Neutrophil (primary cell): ENCODE results near the gene FBXL20.
A peak's percentile ranks its signal among the peaks of the same experiment; 100 is the strongest.

Experiments used
- H3K27ac ChIP-seq: fragments of 200-600 bp; sonication (generic); 2 replicates; pipeline ENCODE4 v1.5.1; 2016; ENCODE audit warnings: mild to moderate bottlenecking, moderate library complexity
- H3K27me3 ChIP-seq: fragments of 200-600 bp; sonication (generic); 2 replicates; pipeline ENCODE4 v1.6.0; 2016; ENCODE audit warnings: mild to moderate bottlenecking
- H3K36me3 ChIP-seq: fragments of 200-600 bp; sonication (generic); 2 replicates; pipeline ENCODE4 v1.5.1; 2017
- H3K4me1 ChIP-seq, 2 experiments: fragments of 200-600 bp in 1 of 2; sonication (generic) in 1 of 2; 1 replicate in 1 of 2; 2 replicates in 1 of 2; pipeline versions ENCODE4 v1.5.1 to v1.6.1; 2013 to 2016; ENCODE audit warnings: low read depth in 1 of 2, low read length in 1 of 2, mild to moderate bottlenecking in 1 of 2, moderate library complexity in 1 of 2; ENCODE audit not compliant: control insufficient read depth in 1 of 2, insufficient read depth in 1 of 2
- H3K4me3 ChIP-seq, 2 experiments: fragments of 200-600 bp in 1 of 2; sonication (generic) in 1 of 2; 1 replicate in 1 of 2; 2 replicates in 1 of 2; pipeline ENCODE4 v1.5.1; 2013 to 2016; ENCODE audit warnings: low read depth in 1 of 2, low read length in 1 of 2, mild to moderate bottlenecking in 1 of 2, moderate library complexity in 1 of 2
- H3K9me3 ChIP-seq: fragments of 200-600 bp; sonication (generic); 2 replicates; pipeline ENCODE4 v1.5.1; 2016
- TF ChIP-seq, protein P1 (sequence below): fragments of 200-600 bp; sonication (generic); IDR thresholded peaks from 2 replicates; pipeline ENCODE4 v1.5.1; 2016; ENCODE audit warnings: antibody characterized with exemption

FBXL20 gene

DNA sequence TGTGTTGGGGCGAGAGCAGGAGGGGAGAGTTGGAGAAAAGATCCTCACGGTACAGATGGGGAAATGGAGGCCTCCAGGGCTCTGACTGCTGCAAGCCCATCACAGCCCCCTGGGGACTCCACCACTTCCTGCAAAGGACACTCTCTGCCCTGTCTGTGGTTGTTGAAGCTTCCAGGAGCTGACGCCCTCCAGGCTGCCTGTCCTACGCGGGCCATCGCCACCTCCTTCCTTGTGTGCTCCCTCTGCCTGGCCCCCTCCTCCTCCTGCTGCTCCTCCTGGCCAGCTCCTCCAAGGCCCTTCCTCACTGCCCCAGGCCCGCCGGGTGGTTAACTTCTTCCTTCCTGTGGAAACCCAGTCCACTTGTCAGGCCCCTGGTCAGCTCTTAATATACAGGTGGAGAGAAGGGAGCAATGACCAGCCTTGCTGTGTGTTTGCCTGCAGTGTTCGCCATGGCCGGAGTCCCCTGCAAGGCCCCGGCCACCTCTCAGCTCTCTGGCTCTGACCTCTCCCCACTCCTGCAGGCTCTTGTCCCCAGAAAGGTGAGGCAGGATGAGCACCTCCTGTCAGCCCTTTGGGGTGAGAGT is 157.3 kb downstream of the FBXL20 start:
- no peak overlapping the region for H3K27ac ChIP-seq
- no peak overlapping the region for H3K4me3 ChIP-seq
- TF ChIP-seq, protein P1, sequence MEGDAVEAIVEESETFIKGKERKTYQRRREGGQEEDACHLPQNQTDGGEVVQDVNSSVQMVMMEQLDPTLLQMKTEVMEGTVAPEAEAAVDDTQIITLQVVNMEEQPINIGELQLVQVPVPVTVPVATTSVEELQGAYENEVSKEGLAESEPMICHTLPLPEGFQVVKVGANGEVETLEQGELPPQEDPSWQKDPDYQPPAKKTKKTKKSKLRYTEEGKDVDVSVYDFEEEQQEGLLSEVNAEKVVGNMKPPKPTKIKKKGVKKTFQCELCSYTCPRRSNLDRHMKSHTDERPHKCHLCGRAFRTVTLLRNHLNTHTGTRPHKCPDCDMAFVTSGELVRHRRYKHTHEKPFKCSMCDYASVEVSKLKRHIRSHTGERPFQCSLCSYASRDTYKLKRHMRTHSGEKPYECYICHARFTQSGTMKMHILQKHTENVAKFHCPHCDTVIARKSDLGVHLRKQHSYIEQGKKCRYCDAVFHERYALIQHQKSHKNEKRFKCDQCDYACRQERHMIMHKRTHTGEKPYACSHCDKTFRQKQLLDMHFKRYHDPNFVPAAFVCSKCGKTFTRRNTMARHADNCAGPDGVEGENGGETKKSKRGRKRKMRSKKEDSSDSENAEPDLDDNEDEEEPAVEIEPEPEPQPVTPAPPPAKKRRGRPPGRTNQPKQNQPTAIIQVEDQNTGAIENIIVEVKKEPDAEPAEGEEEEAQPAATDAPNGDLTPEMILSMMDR = no peak

DNA sequence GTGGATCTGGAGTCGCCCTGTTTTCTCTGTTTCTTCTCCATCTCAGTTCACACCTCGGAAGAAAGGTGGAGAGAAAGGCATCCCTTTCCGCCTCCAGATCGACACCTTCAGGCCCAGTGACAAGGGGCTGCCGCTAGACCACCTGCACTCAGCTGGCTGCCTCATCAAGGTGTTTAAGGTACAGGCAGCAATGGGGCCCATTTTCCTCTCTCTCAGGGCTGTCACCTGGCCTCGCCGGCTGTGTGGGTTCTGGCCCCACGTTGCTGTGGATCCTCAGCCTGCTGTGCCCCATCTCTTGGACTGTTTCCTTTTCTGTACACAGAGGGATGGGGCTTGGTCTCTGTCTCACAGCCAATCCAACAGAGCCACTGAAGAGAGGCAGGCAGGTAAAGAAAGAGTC is 158.3 kb downstream of the FBXL20 start:
- no peak overlapping the region for H3K4me3 ChIP-seq
- TF ChIP-seq, protein P1 = no peak
- H3K27me3 ChIP-seq = peaks cover 25% of the 10 kb centered on the region
- H3K36me3 ChIP-seq = no peaks in the 10 kb centered on the region
- H3K4me1 ChIP-seq = peaks cover 4 to 6% of the 10 kb centered on the region in 2 experiments
- H3K27ac ChIP-seq = no peak overlapping the region
- no peaks in the 10 kb centered on the region for H3K9me3 ChIP-seq

More for the DNA sequence above, 157.3 kb downstream of the FBXL20 start:
- H3K4me1 ChIP-seq = peaks cover 4 to 6% of the 10 kb centered on the region in 2 experiments
- H3K36me3 ChIP-seq = peaks cover 8% of the 10 kb centered on the region
- H3K9me3 ChIP-seq = no peaks in the 10 kb centered on the region
- H3K27me3 ChIP-seq = peaks cover 16% of the 10 kb centered on the region

DNA sequence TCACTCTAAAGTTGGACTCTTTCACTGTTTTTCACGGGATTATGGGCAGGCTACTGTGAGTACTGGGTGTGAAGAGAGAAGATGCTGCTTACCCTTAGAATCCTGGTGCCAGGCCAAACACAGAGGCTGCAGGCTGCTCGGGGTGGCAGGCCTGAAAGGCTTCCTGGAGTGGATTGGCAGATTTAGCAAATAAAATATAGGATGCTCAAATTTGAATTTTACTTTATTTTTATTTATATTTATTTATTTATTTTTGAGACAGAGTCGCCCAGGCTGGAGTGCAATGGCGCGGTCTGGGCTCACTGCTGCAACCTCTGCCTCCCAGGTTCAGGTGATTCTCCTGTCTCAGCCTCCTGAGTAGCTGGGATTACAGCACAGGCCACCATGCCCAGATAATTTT is 160.8 kb downstream of the FBXL20 start:
- Histone ChIP-seq H3K9me3 (no peaks in the 10 kb centered on the region), H3K36me3 (no peaks in the 10 kb centered on the region), H3K4me3 (no peak overlapping the region), H3K4me1 (peaks cover 4 to 6% of the 10 kb centered on the region in 2 experiments), H3K27me3 (peaks cover 33% of the 10 kb centered on the region), H3K27ac (no peak overlapping the region)
- TF ChIP-seq, protein P1 = no peak

DNA sequence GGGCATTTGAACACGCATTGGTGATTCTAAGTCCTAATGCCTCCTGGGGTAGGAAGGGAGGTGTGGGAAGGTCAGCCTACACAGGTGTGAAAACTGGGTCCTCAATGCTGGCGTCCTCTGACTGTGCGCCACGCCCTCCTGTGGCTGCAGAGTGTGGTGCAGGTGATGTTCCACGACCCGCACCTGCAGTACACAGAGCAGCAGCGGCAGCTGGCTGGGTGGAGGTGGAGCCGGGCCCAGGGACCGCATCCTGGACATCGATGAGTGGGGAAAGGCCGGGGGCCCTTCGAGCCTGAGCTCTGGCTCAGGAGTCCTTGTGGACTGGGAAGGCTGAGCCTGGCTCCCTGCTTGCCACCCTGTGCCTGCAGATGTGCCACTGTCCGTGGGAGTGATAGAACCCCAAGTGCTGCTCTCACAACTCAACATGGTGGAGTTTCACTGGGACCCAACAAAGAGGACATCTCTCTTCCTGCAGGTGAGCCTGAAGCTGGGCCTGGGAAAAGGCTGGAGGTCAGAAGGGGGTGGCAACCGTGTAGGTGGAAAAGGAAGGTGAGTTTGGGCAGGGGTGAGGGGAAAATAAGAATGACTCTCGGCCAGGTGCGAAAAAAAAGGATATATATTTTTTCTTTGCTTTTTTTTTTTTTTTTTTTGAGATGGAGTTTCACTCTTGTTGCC is 161.6 kb downstream of the FBXL20 start:
- H3K27me3 ChIP-seq = peaks cover 33% of the 10 kb centered on the region
- H3K27ac ChIP-seq = no peak overlapping the region
- H3K9me3 ChIP-seq = no peaks in the 10 kb centered on the region
- no peak overlapping the region for H3K4me3 ChIP-seq
- TF ChIP-seq, protein P1 = peak; percentile 10
- H3K4me1 ChIP-seq = peaks cover 4 to 5% of the 10 kb centered on the region in 2 experiments
- H3K36me3 ChIP-seq = no peaks in the 10 kb centered on the region

DNA sequence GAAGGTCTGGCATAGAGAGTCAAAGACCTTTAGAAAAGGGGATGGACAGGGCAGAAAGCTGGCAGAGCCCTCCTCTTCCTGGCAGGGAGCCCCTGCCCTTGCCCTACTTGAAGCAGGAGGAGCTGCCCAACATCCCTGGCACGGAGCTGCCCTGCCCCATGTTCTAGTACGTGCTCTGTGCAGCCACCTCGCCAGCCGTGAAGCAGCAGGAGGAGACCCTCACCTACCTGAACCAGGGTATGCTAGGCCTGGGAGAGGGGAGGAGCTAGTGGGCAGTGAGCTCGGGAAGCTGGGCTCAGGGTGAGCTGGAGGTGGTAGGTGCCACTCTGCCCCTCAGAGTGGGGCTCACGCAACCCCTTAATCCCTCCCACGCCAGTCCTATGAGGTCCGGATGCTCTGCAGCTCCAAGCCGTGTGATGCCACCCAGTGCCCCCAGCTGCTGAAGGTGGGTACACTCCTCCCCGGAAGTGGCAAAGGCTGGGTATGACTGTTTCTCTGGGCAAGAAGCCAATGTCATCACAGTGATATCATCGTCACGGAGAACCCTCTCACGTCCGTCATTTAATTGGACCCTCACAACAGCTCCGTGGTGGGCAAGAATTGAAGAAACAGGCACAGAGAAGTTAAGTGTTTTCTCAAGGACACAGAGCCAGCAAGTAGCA is 163.0 kb downstream of the FBXL20 start:
- H3K4me3 ChIP-seq = no peak overlapping the region

More for the DNA sequence above, 163.0 kb downstream of the FBXL20 start:
- Histone ChIP-seq H3K36me3 (no peaks in the 10 kb centered on the region), H3K27me3 (peaks cover 29% of the 10 kb centered on the region), H3K4me1 (no peaks in the 10 kb centered on the region), H3K9me3 (no peaks in the 10 kb centered on the region), H3K27ac (no peak overlapping the region)
- TF ChIP-seq, protein P1 = no peak
